ENCODE results near the gene MRPL49. TPM values are rescaled to one million over a fixed set of nuclear protein-coding genes. Genes with fewer than 3 reads are reported as not detected.
A peak's percentile ranks its signal among the peaks of the same experiment; 100 is the strongest.

The MRPL49 gene
- total and polyA plus RNA-seq, 2 experiments from 2014 or later: 27.7 to 61.9 TPM

DNA sequence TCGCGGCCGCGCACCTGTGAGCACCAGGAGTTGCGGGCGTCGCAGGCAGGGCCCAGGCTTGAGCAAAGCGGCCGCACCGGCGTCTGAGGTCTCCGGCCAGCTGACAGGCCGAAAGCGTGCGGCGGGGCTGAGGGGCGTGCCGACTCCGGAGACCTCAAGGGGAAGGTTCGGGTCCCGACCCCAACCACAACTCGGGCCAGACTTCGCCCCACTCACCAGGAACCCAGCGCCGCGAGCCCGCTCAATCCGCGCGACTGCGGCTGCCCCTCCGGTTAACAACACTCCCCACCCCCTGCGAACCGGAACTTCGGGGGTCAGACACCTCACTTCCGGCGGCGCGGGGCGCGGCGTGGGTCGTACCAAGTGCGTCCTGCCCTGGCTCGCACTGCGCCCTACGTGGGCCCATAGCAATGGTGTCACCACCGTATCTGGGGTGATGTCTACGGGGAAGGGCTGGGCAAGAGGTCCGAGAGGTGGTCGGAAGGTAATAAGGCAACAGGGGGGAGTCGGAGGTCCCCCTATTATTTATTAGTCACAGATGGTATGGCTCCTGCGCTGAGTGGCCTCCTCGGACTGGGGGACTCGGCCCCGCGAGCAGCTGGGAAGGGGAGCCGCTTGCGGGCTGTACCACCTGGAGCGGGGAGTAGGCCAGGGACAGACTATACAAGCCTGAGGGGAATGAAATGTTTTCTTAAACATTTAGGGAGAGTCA lies 12.3 kb downstream of the MRPL49 start, which contains the start of gene SYVN1:
SYVN1 (minus strand) TSS at position 280 of the 712 bp plus-strand sequence. CDS start 918 bp downstream, outside the sequence.
- Histone ChIP-seq H3K4me1 (ENCODE audit: insufficient read depth) (peaks cover 20% of the 10 kb centered on the region; the same call in 1 of the 2 replicates), H3K27me3 (ENCODE audit: insufficient read depth) (no peaks in the 10 kb centered on the region), H3K4me3 (peak within 1 kb of the TSS; percentile 67), H4K20me1 (replicated peaks; ENCODE audit: insufficient read depth) (no peaks in the 10 kb centered on the region), H3K27ac (ENCODE audit: low read depth) (peak within 1 kb of the TSS; percentile 80), H3F3A (replicated peaks; ENCODE audit: low read depth) (peaks cover 5% of the 10 kb centered on the region; the same call in 1 of the 2 replicates), H3K79me2 (replicated peaks; ENCODE audit: insufficient read depth) (peaks cover 19% of the 10 kb centered on the region), H3K4me2 (peak within 1 kb of the TSS; percentile 99), H2AFZ (0 out of 2 replicates have a peak within 1 kb of the TSS, but pooled peaks have one; percentile 1), H3K9me2 (ENCODE audit: insufficient read depth) (no peaks in the 10 kb centered on the region), H3K36me3 (ENCODE audit: insufficient read depth) (no peaks in the 10 kb centered on the region)
- TF ChIP-seq EZH2 (IDR thresholded peaks at IDR 0.05; ENCODE audit: low read depth, unreplicated experiment): no peak
- peak; percentile 79 for TF ChIP-seq CREB1 (CRISPR knock-in tag; IDR thresholded peaks at IDR 0.05; ENCODE audit: low read depth)
- TF ChIP-seq, protein P1, sequence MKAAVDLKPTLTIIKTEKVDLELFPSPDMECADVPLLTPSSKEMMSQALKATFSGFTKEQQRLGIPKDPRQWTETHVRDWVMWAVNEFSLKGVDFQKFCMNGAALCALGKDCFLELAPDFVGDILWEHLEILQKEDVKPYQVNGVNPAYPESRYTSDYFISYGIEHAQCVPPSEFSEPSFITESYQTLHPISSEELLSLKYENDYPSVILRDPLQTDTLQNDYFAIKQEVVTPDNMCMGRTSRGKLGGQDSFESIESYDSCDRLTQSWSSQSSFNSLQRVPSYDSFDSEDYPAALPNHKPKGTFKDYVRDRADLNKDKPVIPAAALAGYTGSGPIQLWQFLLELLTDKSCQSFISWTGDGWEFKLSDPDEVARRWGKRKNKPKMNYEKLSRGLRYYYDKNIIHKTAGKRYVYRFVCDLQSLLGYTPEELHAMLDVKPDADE (IDR thresholded peaks at IDR 0.05): 0 out of 2 replicates have a peak, but pooled peaks have one; percentile 12
- TF ChIP-seq POLR2AphosphoS5 (IDR thresholded peaks at IDR 0.05; ENCODE audit: low read depth): peak; percentile 83
- Mint-ChIP-seq H3K36me3 (ENCODE audit: low read depth) (peaks cover 12% of the 10 kb centered on the region), H3K4me3 (peak within 1 kb of the TSS; percentile 97), H3K9me3 (no peaks in the 10 kb centered on the region), H3K4me1 (peaks cover 19% of the 10 kb centered on the region), H3K27ac (peak within 1 kb of the TSS; percentile 100), H3K27me3 (ENCODE audit: insufficient read depth, low read depth, poor library complexity) (peaks cover 19% of the 10 kb centered on the region)
- ATAC-seq (peak; percentile 73), DNase-seq (ENCODE audit: low spot score) (peak; percentile 90)

DNA sequence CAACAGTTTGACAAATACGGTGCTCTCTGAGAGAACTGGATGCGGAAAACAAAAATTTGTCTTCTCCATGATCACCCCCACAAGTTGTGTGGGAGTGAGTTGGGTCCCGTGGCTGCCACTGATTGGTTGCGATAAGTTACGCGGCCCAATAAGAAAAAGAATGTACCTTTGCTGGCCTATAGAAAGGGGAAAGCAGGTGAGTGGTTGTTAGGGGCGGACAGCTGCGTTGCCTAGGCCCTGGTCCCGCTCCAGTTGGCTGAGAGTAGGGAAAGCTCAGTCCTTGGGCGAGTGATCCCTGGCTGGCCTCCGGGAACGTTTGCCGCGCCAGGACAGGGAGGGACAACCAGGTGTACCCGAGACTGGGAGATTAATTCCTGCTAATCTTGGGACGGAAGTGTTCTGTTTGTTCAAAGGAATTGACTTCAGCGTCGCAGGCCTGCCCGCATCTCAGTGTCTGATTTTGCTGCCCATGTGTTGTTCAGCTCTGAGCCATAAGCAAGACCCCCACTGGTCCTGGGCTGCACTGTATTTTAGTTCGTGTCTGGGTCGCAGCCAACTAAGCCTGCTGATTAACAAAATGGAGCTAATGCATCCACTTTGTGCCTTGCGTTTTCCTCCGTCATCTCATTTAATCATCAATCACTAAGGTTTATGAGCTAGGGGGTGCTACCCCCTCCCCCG lies 13.0 kb downstream of the MRPL49 start:
- TF ChIP-seq POLR2AphosphoS5 (IDR thresholded peaks at IDR 0.05; ENCODE audit: low read depth) (peak; percentile 98), CREB1 (CRISPR knock-in tag; IDR thresholded peaks at IDR 0.05; ENCODE audit: low read depth) (0 out of 2 replicates have a peak, but pooled peaks have one; percentile 8)
- TF ChIP-seq, protein P2, sequence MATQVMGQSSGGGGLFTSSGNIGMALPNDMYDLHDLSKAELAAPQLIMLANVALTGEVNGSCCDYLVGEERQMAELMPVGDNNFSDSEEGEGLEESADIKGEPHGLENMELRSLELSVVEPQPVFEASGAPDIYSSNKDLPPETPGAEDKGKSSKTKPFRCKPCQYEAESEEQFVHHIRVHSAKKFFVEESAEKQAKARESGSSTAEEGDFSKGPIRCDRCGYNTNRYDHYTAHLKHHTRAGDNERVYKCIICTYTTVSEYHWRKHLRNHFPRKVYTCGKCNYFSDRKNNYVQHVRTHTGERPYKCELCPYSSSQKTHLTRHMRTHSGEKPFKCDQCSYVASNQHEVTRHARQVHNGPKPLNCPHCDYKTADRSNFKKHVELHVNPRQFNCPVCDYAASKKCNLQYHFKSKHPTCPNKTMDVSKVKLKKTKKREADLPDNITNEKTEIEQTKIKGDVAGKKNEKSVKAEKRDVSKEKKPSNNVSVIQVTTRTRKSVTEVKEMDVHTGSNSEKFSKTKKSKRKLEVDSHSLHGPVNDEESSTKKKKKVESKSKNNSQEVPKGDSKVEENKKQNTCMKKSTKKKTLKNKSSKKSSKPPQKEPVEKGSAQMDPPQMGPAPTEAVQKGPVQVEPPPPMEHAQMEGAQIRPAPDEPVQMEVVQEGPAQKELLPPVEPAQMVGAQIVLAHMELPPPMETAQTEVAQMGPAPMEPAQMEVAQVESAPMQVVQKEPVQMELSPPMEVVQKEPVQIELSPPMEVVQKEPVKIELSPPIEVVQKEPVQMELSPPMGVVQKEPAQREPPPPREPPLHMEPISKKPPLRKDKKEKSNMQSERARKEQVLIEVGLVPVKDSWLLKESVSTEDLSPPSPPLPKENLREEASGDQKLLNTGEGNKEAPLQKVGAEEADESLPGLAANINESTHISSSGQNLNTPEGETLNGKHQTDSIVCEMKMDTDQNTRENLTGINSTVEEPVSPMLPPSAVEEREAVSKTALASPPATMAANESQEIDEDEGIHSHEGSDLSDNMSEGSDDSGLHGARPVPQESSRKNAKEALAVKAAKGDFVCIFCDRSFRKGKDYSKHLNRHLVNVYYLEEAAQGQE (IDR thresholded peaks at IDR 0.05; ENCODE audit: unreplicated experiment): no peak
- Histone ChIP-seq H3K27ac (ENCODE audit: low read depth) (peak overlapping the region; percentile 80), H2AFZ (0 out of 2 replicates have a peak overlapping the region, but pooled peaks have one; percentile 1), H3K4me3 (peak overlapping the region; percentile 67), H3K4me1 (ENCODE audit: insufficient read depth) (peaks cover 20% of the 10 kb centered on the region; the same call in 1 of the 2 replicates), H3K79me2 (replicated peaks; ENCODE audit: insufficient read depth) (peaks cover 19% of the 10 kb centered on the region), H3K4me2 (peak overlapping the region; percentile 99), H3K27me3 (ENCODE audit: insufficient read depth) (no peaks in the 10 kb centered on the region), H4K20me1 (replicated peaks; ENCODE audit: insufficient read depth) (no peaks in the 10 kb centered on the region), H3K36me3 (ENCODE audit: insufficient read depth) (no peaks in the 10 kb centered on the region), H3F3A (replicated peaks; ENCODE audit: low read depth) (peaks cover 5% of the 10 kb centered on the region; the same call in 1 of the 2 replicates), H3K9me2 (ENCODE audit: insufficient read depth) (no peaks in the 10 kb centered on the region)
- Mint-ChIP-seq H3K27ac (peak overlapping the region; percentile 100), H3K4me1 (peaks cover 19% of the 10 kb centered on the region), H3K27me3 (ENCODE audit: insufficient read depth, low read depth, poor library complexity) (peaks cover 19% of the 10 kb centered on the region), H3K9me3 (no peaks in the 10 kb centered on the region), H3K36me3 (ENCODE audit: low read depth) (peaks cover 11% of the 10 kb centered on the region), H3K4me3 (peak overlapping the region; percentile 97)
- DNase-seq (ENCODE audit: low spot score) (peak; percentile 98), ATAC-seq (peak; percentile 93)
